ENCODE measurements around the gene DENND2A.
"Not testable (repeated sequence)": the region's sequence is repeated elsewhere in the genome, so short reads cannot be mapped to it uniquely, and the experiment has no call there.

Gene DENND2A

DNA sequence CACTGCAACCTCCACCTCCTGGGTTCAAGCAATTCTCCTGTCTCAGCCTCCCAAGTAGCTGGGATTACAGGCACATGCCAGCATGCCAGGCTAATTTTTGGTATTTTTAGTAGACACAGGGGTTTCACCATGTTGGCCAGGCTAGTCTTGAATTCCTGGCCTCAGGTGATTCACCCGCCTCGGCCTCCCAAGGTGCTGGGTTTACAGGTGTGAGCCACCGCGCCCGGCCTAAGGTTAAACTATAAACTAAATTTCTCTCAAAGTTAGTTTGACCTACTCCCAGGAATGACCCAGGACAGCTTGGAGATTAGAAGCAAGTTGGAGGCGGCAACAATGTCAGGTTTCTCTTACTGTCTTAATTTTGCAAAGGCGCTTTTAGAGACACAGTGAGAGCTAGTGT lies 142.8 kb downstream of the DENND2A start:
- DNase-seq, result not testable (repeated sequence)

GRCh38 chr7:140497241-140497769 lies 143.3 kb downstream of the DENND2A start:
- DNase-seq, result no peak

DNA sequence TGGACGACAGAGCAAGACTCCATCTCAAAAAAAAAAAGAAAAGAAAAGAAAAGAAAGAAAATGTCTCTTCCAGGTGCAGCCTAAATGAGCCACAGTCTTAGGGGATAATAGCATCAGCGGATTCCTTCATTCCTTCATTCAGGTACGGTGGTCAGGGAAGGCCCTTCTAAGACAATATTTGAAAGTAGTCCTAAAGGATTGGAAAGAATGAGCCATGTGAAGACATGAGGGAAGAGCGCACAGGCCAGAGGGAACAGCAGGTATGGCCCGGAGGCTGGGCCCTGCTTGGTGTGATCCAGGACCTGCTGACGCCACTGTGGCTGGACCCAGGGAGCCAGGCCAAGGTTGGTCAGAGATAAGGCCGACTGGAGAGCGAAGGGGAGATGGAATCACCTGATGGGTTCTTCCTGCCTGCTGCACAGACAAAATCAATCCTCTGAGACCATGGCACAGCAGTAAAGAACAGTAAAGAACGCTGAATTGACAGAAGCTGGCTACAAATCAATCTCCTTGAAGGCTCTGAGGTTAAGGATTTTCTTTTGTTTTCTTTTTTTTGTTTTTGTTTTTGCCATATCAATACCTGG lies 145.0 kb downstream of the DENND2A start:
- DNase-seq, result no peak

DNA sequence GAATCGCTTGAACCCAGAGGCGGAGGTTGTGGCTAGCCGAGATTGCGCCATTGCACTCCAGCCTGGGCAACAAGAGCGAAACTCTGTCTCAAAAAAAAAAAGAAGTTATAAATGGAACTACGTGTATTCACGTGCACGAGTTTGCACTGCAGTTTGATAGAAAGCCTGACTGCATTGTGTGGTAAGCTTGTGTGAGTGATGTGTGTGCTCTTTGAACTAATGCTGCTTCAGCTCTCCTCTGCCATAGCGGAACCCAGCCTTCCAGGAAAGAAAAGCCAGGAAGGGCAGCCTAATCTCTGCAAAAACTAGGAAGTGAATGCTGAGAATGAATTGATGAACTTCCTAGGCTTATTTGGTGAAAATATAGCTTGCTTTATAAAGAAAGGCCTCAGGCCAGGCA lies 145.7 kb downstream of the DENND2A start:
- no peak for DNase-seq

GRCh38 chr7:140489026-140489359 lies 151.6 kb downstream of the DENND2A start:
- DNase-seq, result no peak

DNA sequence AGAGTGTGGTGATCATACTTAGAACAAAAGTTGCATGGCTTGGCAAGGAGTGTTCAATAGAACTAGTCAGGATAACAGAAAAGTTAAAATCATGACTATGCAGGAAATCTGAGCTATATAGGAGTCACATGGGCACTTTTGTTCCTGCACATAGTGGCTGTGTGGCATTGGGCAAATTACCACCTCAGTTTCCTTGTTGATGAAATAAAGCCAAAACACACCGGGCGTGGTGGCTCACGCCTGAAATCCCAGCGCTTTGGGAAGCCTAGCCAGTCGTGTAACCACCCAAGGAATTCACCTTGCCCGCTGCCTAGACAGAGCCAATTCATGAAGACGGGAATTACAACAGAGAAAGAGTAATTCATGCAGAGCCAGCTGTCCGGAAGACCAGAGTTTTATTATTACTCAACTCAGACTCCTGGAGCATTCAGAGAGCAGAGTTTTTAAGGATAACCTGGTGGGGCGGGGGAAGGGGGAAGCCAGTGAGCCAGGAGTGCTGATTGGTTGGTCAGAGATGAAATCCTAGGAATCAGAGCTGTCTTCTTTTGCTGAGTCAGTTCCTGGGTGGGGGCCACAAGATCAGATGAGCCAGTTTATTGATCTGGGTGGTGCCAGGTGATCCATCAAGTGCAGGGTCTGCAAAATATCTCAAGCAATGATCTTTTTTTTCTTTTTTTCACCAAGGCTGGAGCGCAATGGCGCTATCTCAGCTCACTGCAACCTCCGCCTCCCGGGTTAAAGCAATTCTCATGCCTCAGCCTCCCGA lies 154.9 kb downstream of the DENND2A start:
- no peak for DNase-seq

GRCh38 chr7:140484951-140485499 lies 155.6 kb downstream of the DENND2A start:
- no peak for DNase-seq

- no peak for DNase-seq
Measured at GRCh38 chr7:140484479-140484878, 156.1 kb downstream of the DENND2A start.

GRCh38 chr7:140479739-140480084 lies 160.9 kb downstream of the DENND2A start:
- no peak for DNase-seq

DNA sequence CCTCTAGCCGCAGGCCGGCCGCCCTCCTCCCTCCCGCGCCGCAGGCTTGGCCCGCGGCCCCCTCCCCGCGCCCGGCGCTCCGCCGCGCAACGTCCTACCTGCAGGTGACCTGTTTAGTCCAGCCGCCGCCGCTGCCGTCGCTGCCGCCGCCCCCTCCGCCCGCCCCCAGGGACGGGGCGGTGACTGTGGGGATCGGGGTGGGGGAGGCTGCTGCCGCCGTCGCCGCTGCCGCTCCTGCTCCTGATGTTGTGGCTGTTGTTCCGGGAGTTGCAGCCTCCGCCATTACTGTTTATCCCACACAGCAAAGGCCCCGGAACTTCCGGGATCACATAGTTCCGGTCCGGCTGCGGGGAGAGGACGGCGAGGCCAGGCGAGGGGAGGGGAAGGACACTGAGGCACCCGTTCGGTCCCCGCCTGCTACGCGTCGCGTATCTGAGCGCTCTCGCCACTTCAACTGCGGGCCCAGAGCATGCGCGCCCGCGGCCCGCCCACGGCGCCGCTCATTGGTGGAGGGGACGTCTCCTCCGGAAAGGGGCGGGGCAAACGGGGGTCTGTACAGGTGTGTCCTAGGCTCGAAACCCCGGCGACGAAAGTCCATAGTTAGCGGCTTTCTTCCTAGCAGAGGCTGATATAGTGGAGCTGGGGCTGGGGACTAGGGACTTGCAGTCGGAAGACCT lies 161.4 kb downstream of the DENND2A start, which contains the start of gene MKRN1:
Gene MKRN1, minus strand, starts transcription at position 444 of the 677 bp plus-strand sequence. Its CDS starts 161 bp downstream, at position 283.
- peak; percentile 96 for DNase-seq

DNA sequence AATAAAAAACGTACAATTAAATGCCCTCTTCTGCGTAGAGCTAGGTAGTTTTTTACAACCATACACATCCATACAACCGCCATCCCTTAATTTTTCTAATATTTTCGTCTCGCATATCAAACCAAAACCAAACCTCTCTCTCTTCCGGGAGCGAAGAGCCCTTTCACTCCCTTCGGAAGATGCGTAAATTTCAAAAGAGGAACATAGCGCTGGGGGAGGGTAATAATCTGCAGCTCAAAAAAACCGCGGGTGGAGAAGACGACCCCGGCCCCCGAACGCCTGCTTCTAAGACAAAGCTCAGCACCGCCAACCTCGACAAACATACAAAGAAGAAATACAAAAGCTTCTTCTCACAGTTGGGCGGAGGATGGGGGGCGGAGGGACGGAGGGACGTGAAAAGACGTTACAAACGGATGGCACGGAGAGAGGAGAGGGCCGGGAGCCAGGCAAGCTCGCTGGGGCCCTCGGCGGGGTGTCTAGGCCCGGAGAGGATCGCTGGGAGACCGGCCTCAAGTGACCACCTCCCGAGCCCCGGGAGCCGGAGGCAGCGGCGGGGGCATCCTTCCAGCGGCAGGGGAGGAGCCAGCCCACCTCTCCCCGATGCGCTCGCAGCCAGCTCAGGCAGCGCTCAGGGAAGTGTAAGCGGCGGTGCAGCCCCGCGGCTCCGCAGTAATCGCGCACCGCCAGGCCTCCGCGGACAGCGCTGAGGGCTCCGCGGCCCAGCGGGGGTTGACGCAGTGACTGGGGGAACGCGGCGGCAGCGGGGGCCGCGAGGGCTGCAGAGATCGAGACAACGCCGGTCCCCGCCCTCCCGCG lies 162.2 kb downstream of the DENND2A start:
- peak; percentile 65 for DNase-seq

DNA sequence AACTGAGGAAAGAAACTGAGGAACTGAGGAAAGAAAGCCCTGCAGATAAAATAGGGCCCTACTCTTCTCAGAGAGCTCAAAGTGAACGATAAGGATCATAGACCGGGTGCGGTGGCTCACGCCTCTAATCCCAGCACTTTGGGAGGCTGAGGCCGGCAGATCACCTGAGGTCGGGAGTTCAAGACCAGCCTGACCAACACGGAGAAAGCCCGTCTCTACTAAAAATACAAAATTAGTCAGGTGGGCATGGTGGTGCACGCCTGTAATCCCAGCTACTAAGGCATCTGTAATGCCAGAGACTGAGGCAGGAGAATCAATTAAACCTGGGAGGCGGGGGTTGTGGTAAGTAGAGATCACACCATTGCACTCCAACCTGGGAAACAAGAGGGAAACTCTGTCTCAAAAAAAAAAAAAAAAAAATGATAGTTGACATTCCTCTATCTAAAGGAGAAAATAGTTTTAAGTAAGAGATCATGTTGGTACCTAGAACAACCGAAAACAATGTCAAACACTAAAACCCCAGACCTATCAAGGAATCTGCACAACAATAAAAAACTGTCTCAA lies 163.8 kb downstream of the DENND2A start:
- DNase-seq, result no peak

DNA sequence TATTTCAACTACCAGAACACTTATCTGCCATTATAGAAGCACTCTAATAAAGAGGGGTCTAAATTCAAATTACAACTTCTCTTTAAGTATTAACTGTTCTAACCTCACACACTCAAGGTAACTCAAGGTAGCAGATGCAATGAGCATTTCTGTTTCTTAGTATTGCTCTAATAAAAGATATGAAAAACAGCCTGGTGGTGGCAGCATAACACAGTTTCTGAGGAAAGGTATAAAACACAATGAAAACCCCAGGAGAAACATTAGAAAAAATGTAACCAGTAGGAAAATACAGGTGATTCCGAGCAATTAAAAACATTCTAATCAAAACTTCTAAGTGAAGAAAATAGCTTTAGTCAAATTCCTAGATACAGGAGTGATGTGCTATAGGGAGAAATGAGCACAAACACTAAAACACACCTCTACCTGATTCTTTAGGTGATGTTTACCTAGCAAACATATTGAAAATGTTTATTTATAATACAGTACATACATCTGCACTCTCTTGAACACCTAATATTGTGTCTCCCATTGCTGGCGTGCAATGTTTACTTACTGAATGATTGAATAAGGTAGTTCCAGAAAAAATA lies 164.8 kb downstream of the DENND2A start:
- peak; percentile 60 for DNase-seq
